Measurements from ENCODE around the gene BIRC3.
"Not testable (repeated sequence)": the region's sequence is repeated elsewhere in the genome, so short reads cannot be mapped to it uniquely, and the experiment has no call there.

GRCh38 chr11:102374633-102375424 is 57.5 kb downstream of the BIRC3 start:
- TF ChIP-seq POLR2A, CTCF (IDR thresholded peaks at IDR 0.05): not testable (repeated sequence)

Data from right lobe of liver (tissue), 4 donors.